Neural cell (in vitro differentiated cells): ENCODE data around the gene NGFR.

Experiments used
- CTCF ChIP-seq: fragments of 450-650 bp; IDR thresholded peaks from 2 replicates; pipeline ENCODE4 v1.5.1; 2014; ENCODE audit warnings: antibody characterized with exemption, mild to moderate bottlenecking, moderate library complexity; ENCODE audit not compliant: poor library complexity, severe bottlenecking
- EZH2 ChIP-seq: fragments of 200-600, 300-800 bp; shearing (Covaris generic), sonication (generic); IDR thresholded peaks from 2 replicates; pipeline ENCODE4 v1.6.1; 2014; ENCODE audit warnings: antibody characterized with exemption, low read length, borderline replicate concordance, mild to moderate bottlenecking; ENCODE audit not compliant: insufficient read depth, poor library complexity, severe bottlenecking
- POLR2AphosphoS5 ChIP-seq: IDR thresholded peaks from 2 replicates; pipeline ENCODE4 v1.6.1; 2012
- RAD21 ChIP-seq: fragments of 450-650 bp; conservative IDR thresholded peaks from 2 replicates; pipeline ENCODE4 v1.6.1; 2014; ENCODE audit warnings: antibody characterized with exemption, mild to moderate bottlenecking, moderate library complexity
- TF ChIP-seq, protein P1 (sequence below): IDR thresholded peaks from 2 replicates; pipeline ENCODE4 v1.6.1; 2012; ENCODE audit warnings: borderline replicate concordance

- TF ChIP-seq POLR2AphosphoS5 (no peak), EZH2 (no peak), CTCF (no peak), RAD21 (no peak)
- TF ChIP-seq, protein P1, sequence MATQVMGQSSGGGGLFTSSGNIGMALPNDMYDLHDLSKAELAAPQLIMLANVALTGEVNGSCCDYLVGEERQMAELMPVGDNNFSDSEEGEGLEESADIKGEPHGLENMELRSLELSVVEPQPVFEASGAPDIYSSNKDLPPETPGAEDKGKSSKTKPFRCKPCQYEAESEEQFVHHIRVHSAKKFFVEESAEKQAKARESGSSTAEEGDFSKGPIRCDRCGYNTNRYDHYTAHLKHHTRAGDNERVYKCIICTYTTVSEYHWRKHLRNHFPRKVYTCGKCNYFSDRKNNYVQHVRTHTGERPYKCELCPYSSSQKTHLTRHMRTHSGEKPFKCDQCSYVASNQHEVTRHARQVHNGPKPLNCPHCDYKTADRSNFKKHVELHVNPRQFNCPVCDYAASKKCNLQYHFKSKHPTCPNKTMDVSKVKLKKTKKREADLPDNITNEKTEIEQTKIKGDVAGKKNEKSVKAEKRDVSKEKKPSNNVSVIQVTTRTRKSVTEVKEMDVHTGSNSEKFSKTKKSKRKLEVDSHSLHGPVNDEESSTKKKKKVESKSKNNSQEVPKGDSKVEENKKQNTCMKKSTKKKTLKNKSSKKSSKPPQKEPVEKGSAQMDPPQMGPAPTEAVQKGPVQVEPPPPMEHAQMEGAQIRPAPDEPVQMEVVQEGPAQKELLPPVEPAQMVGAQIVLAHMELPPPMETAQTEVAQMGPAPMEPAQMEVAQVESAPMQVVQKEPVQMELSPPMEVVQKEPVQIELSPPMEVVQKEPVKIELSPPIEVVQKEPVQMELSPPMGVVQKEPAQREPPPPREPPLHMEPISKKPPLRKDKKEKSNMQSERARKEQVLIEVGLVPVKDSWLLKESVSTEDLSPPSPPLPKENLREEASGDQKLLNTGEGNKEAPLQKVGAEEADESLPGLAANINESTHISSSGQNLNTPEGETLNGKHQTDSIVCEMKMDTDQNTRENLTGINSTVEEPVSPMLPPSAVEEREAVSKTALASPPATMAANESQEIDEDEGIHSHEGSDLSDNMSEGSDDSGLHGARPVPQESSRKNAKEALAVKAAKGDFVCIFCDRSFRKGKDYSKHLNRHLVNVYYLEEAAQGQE = no peak
Measured at GRCh38 chr17:49521471-49522356, 26.6 kb downstream of the NGFR start.
